ENCODE measurements around the gene SMPDL3A.
"Not testable (repeated sequence)": the region's sequence is repeated elsewhere in the genome, so short reads cannot be mapped to it uniquely, and the experiment has no call there.

DNA sequence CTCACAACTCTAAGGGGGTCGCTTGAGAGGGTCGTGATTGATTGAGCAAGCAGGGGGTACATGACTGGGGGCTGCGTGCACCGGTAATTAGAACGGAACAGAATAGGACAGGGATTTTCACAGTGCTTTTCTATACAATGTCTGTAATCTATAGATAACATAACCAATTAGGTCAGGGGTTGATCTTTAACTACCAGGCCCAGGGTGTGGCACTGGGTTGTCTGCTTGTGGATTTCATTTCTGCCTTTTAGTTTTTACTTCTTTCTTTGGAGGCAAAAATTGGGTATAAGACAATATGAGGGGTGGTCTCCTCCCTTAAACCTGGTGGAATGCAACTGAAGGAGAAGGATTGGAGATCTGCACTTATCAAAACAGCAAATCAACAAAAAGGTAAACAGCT is 40.1 kb upstream of the SMPDL3A start:
- TF ChIP-seq POLR2A, CTCF (IDR thresholded peaks at IDR 0.05): not testable (repeated sequence)
